OCI-LY3 (cell line): ENCODE data around the gene SPRY4.

ENCODE experiments used
- H2AFZ ChIP-seq: fragments of 200-600, 300-600 bp; shearing (Covaris generic); 2 replicates; pipeline ENCODE4 v1.6.0; 2014; ENCODE audit warnings: antibody characterized with exemption, low read depth, low read length
- H3K27ac ChIP-seq: fragments of 200-600, 300-600 bp; sonication (generic); 2 replicates; pipeline ENCODE4 v1.5.1; 2014; ENCODE audit warnings: mild to moderate bottlenecking, low read length, moderate library complexity, mixed read lengths
- H3K27me3 ChIP-seq: fragments of 200-600, 300-600 bp; sonication (generic); 2 replicates; pipeline ENCODE4 v1.6.1; 2014; ENCODE audit warnings: low read depth, low read length, mixed read lengths
- H3K36me3 ChIP-seq: fragments of 200-600, 300-600 bp; sonication (generic); replicated peaks from 2 replicates; pipeline ENCODE3; 2014; ENCODE audit warnings: low read depth, low read length, mixed read lengths
- H3K4me1 ChIP-seq: fragments of 300-600, 200-600 bp; sonication (generic); 2 replicates; pipeline ENCODE4 v1.6.1; 2014; ENCODE audit warnings: low read length, mixed read lengths
- H3K4me2 ChIP-seq: fragments of 200-600, 300-600 bp; sonication (generic); 2 replicates; pipeline ENCODE4 v1.6.1; 2014; ENCODE audit warnings: low read length, mixed read lengths
- H3K4me3 ChIP-seq: fragments of 300-600, 200-600 bp; sonication (generic); 2 replicates; pipeline ENCODE4 v1.5.1; 2014; ENCODE audit warnings: antibody characterized with exemption, mild to moderate bottlenecking, low read length, moderate library complexity
- H3K79me2 ChIP-seq: fragments of 300-600, 200-600 bp; shearing (Covaris generic); 2 replicates; pipeline ENCODE4 v1.6.1; 2014; ENCODE audit warnings: mild to moderate bottlenecking, low read length, mixed read lengths
- H3K9ac ChIP-seq: fragments of 300-600, 200-600 bp; shearing (Covaris generic); 2 replicates; pipeline ENCODE4 v1.6.0; 2014; ENCODE audit warnings: mild to moderate bottlenecking, low read length, moderate library complexity
- H3K9me3 ChIP-seq: fragments of 200-600, 300-600 bp; shearing (Covaris generic); 2 replicates; pipeline ENCODE4 v1.6.1; 2014; ENCODE audit warnings: low read length, mixed read lengths; ENCODE audit not compliant: insufficient read depth
- H4K20me1 ChIP-seq: fragments of 200-600, 300-600 bp; sonication (generic); 2 replicates; pipeline ENCODE4 v1.6.1; 2016; ENCODE audit warnings: low read length, mixed read lengths; ENCODE audit not compliant: insufficient read depth
- CTCF ChIP-seq: fragments of 200-600, 300-600 bp; sonication (generic); IDR thresholded peaks from 2 replicates; pipeline ENCODE4 v1.5.1; 2014; ENCODE audit warnings: antibody characterized with exemption, low read length, low read depth
- EZH2phosphoT487 ChIP-seq: fragments of 200-600 bp; shearing (Covaris generic); IDR thresholded peaks from 2 replicates; pipeline ENCODE4 v1.6.1; 2018; ENCODE audit warnings: antibody characterized with exemption, mixed run types, low read depth

The SPRY4 gene

GRCh38 chr5:142296914-142297417 is 27.9 kb downstream of the SPRY4 start:
- no peak overlapping the region for H3K4me3 ChIP-seq
- H3K27me3 ChIP-seq, result no peaks in the 10 kb centered on the region
- H3K36me3 ChIP-seq, result no peaks in the 10 kb centered on the region
- H4K20me1 ChIP-seq, result no peaks in the 10 kb centered on the region
- H2AFZ ChIP-seq, result no peak overlapping the region
- no peak overlapping the region for H3K4me2 ChIP-seq
- no peak overlapping the region for H3K27ac ChIP-seq
- H3K9ac ChIP-seq, result no peak overlapping the region
- no peaks in the 10 kb centered on the region for H3K4me1 ChIP-seq
- TF ChIP-seq EZH2phosphoT487 (no peak), CTCF (no peak)
- H3K9me3 ChIP-seq, result no peaks in the 10 kb centered on the region
- no peaks in the 10 kb centered on the region for H3K79me2 ChIP-seq

- no peaks in the 10 kb centered on the region for H3K27me3 ChIP-seq
- H3K4me2 ChIP-seq, result no peak overlapping the region
- no peak overlapping the region for H3K9ac ChIP-seq
- H3K4me1 ChIP-seq, result no peaks in the 10 kb centered on the region
- no peaks in the 10 kb centered on the region for H4K20me1 ChIP-seq
- no peak overlapping the region for H2AFZ ChIP-seq
- H3K9me3 ChIP-seq, result no peaks in the 10 kb centered on the region
- H3K36me3 ChIP-seq, result no peaks in the 10 kb centered on the region
- H3K79me2 ChIP-seq, result no peaks in the 10 kb centered on the region
- H3K27ac ChIP-seq, result no peak overlapping the region
- no peak overlapping the region for H3K4me3 ChIP-seq
- TF ChIP-seq CTCF (no peak), EZH2phosphoT487 (no peak)
Measured at GRCh38 chr5:142295960-142296860, 28.6 kb downstream of the SPRY4 start.

- no peaks in the 10 kb centered on the region for H3K9me3 ChIP-seq
- TF ChIP-seq EZH2phosphoT487, result no peak
- TF ChIP-seq CTCF, result no peak
- H4K20me1 ChIP-seq, result no peaks in the 10 kb centered on the region
- H3K36me3 ChIP-seq, result no peaks in the 10 kb centered on the region
- no peaks in the 10 kb centered on the region for H3K79me2 ChIP-seq
- H3K27ac ChIP-seq, result no peak overlapping the region
- H2AFZ ChIP-seq, result no peak overlapping the region
- H3K4me1 ChIP-seq, result no peaks in the 10 kb centered on the region
- H3K9ac ChIP-seq, result no peak overlapping the region
- H3K4me3 ChIP-seq, result no peak overlapping the region
- H3K27me3 ChIP-seq, result no peaks in the 10 kb centered on the region
- no peak overlapping the region for H3K4me2 ChIP-seq
Measured at GRCh38 chr5:142295084-142295758, 29.6 kb downstream of the SPRY4 start.

GRCh38 chr5:142293486-142293885 is 31.3 kb downstream of the SPRY4 start:
- Histone ChIP-seq H3K9ac (no peak overlapping the region), H4K20me1 (no peaks in the 10 kb centered on the region), H3K27ac (no peak overlapping the region), H3K4me1 (no peaks in the 10 kb centered on the region), H2AFZ (no peak overlapping the region), H3K4me2 (no peak overlapping the region), H3K36me3 (no peaks in the 10 kb centered on the region), H3K79me2 (no peaks in the 10 kb centered on the region), H3K9me3 (no peaks in the 10 kb centered on the region), H3K4me3 (no peak overlapping the region), H3K27me3 (no peaks in the 10 kb centered on the region)
- TF ChIP-seq EZH2phosphoT487 (no peak), CTCF (no peak)
